ENCODE measurements around the gene PPCDC.

PPCDC gene

DNA sequence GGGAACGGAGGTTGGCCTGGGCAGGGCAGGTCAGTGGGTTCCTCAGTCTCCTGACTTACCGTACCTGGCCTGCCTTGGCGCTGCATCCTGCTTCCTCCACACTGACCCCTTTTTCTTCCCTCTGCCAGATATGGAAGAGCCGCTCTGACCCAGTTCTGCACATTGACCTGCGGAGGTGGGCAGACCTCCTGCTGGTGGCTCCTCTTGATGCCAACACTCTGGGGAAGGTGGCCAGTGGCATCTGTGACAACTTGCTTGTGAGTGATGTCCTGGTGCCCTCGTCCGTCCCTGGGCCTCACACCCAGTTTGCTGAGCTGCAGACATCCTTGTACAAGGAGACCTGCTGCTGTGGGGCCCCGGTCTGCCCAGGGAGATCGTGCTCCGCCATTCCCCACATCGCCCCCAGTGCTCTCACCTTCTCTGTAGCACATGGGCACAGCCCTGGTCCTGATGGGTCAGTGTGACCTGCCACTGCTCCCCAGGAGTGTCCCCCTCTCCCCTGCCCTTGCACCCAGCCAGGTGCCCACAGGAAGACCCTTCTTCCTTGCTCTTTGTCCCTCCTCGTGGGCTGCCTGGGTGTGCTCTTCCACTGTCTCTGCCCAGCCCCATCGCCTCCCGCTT is 21.0 kb downstream of the PPCDC start:
- DNase-seq (ENCODE audit: low read depth) = no peak

DNA sequence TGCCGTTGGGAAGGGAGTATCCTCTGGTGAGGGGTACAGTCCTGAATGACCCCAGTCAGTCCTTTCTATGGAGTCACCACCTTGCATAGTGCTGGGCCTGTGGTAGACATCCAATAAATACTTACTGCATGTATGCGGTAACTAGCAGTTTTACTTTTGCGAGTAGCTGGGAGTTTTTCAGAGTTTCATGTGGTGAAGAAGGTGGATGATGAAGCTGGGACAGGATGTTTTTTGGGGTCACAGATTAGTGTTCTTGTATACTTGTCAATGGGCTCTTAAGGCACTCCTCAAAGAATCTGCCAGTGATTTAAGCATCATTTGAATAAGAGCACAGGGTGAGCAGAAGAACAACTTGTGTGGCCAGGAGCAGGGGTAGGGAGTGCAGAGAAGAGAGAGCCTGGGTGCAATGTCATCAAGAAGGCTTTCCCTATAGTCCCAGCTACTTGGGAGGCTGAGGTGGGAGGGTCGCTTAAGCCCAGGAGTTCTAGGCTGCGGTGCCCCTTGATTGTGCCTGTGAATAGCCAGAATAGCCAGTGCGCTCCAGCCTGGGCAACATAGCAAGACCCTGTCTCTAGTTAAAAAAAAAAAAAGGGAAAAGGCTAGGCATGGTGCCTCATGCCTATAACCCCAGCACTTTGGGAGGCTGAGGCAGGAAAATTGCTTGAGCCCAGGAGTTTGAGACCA is 22.1 kb downstream of the PPCDC start:
- DNase-seq (ENCODE audit: low read depth) = no peak

DNA sequence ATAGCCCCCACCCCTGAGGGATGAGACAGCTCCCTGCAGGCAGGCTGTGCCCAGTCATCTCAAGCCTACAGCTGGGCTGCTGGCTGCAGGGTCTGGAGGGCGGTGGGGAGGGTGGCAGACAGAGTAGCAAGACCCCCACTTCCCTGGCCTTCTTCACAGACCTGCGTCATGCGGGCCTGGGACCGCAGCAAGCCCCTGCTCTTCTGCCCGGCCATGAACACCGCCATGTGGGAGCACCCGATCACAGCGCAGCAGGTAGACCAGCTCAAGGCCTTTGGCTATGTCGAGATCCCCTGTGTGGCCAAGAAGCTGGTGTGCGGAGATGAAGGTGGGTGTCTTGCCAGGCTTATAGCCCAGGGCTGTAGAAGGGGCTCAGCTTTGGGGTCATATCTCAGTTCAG is 25.0 kb downstream of the PPCDC start:
- DNase-seq (ENCODE audit: low read depth) = no peak

DNA sequence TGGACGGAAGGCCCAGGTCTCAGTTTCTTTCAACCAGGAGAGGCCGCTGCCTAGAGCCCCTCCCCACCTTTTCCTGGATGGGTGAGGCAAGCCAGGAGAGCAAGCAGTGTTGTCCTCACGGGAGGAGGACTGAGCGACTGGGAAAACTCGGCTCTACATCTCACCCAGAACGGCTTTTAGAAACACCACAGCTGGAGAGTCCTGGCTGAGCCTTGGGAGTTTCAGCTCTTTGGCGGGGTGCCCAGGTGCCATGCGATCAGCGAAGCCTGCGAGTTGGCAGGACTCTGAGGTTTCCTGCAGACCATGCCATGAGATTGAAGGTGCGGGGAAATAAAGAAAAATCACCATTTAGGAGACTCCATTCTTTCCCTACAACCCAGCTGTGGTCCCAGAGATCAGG is 26.0 kb downstream of the PPCDC start:
- no peak for DNase-seq (ENCODE audit: low read depth)

DNA sequence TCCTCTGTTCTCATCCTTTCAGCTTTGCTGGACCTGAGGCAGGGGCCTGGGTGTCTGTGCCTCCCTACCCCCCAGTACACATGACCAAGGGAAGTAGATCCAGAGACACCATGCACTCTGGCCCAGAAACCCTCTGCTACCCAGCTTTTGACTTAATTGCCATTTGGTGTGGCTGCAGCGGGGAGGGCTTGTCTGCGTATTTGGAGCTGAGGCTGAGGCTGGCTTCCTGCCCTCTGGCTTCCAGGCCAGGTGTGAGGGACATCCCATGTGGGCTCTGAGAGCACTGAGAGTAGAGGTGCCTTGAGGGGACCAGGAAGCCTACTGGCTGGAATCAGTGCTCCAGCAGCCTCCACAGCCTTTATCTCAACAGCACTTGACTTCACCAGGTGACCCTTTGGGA is 26.9 kb downstream of the PPCDC start:
- no peak for DNase-seq (ENCODE audit: low read depth)

DNA sequence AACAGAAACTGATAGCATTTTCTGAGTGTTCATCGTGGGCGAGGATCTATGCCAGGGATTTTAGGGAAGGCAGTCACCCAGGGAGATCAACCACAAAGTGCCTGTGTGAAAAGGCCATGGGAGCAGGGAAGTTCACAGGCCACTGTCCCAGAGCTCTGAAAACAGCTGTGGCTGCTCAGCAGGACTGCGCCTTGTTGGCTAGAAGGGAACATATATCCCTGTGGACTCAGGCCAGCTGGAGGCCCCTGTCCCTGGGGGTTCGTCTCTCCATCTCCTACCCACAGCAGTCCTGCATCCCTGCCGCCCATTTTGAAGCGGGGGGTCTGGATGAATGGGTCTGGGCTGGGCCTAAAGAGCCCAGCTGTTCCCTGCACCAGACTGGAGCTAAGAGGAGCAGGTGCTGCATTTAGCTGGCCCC is 27.8 kb downstream of the PPCDC start:
- DNase-seq (ENCODE audit: low read depth) = no peak

DNA sequence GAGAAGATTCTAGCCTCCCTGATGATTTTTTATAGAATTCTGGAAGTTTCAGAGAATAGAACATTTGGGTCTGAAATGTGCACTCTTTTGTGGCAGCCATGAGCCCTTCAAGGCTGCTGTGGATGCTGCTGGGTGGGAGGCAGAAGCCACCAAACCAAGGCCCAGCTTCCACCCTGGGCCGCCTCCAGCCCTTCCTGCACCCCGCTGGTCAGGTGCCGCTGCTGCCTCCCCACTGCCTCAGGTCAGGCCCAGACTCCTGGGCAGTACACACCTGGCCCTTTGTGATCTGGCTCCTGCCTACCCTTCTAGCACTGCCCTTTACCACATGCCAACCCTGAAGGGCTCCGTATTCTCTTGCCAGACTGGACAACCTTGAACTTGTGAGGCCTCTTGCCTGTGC is 28.3 kb downstream of the PPCDC start:
- no peak for DNase-seq (ENCODE audit: low read depth)

DNA sequence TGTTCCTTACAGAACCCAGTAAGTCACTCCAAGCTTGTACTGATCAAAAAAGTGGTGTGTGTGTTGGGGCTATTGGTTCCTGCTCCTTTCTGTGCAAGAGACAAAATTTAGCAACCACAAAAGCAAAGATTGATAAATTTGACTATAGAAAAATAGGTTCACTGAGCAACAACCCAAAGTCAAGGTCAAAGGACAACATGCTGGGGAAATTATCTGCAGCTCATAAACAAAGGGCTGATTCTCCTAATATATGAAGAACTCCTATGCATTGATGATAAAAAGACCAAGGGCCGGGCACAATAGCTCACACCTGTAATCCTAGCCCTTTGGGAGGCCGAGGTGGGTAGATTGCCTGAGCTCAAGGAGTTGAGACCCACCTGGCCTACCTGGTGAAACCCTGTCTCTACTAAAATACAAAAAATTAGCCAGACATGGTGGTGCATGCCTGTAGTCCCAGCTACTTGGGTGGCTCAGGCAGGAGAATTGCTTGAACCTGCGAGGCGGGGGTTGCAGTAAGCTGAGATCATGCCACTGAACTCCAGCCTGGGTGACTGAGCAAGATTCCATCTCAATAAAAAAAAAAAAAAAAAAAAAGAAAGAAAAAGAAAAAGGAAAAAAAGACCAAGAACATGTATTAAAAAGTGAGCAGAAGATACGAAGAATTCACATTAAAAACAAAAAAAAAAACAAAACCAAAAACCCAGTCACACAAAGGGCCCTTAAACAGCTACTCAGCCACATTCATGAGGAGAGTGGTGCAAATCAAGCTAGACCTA is 29.8 kb downstream of the PPCDC start:
- no peak for DNase-seq (ENCODE audit: low read depth)

DNA sequence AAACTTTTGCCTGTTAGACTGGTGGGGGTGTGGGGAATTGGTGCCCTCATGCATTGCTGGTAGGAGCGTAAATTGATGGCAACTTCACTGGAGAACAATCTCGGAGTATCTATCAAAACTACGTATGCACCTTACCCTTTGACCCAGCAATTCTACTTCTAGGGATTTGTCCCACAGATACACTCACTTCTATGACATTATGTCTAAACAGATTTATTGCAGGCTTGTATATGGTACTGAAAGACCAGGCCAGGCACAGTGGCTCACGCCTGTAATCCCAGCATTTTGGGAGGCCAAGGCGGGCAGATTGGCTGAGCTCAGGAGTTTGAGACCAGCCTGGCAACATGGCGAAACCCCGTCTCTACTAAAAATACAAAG is 30.3 kb downstream of the PPCDC start:
- no peak for DNase-seq (ENCODE audit: low read depth)

DNA sequence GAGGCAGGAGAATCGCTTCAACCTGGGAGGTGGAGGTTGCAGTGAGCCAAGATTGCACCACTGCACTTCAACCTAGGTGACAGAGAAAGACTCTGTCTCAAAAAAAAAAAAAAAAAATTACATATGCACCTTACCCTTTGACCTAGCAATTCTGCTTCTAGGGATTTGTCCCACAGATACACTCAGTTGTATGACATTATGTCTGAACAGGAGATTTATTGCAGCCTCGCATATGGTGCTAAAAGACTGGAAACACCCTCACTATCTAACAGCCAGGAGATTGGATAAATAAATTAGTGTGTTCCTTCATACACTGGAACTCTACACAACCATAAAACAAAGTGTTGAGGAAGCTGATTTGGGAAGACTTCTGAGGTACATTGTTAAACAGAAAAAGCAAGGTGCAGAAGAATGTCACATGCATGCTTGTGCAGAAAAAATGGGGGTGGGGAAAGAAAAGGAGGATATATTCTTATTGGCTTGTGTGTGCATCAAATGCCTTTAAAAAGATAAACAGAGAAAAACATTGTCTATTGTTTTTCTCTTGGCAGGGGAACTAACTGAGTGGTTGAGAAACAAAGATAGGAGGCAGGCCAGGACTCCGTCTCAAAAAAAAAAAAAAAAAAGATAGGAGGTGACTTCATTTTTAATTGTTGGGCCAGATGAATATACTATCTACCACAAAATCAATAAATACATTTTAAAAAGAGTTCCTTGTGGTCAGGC is 30.9 kb downstream of the PPCDC start:
- DNase-seq (ENCODE audit: low read depth) = no peak

DNA sequence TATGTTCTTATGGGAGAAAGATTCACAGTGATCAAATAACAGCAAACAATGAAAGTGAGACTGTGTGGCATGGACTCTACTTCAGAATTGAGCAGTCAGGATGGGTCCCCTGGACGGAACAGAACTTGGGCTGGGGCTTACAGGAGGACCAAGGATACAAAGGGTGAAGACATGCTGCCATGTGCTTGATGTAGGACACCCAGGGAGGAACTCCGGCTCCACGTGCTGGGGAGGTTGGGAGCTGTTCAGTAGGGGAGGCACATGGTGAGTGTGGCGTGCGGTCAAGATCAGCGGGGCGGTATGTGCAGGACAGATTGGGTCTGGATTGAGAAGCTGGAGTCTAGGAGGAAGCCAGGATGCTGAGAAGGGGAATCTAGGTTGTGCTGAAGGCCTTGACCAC is 32.6 kb downstream of the PPCDC start:
- DNase-seq (ENCODE audit: low read depth) = no peak

DNA sequence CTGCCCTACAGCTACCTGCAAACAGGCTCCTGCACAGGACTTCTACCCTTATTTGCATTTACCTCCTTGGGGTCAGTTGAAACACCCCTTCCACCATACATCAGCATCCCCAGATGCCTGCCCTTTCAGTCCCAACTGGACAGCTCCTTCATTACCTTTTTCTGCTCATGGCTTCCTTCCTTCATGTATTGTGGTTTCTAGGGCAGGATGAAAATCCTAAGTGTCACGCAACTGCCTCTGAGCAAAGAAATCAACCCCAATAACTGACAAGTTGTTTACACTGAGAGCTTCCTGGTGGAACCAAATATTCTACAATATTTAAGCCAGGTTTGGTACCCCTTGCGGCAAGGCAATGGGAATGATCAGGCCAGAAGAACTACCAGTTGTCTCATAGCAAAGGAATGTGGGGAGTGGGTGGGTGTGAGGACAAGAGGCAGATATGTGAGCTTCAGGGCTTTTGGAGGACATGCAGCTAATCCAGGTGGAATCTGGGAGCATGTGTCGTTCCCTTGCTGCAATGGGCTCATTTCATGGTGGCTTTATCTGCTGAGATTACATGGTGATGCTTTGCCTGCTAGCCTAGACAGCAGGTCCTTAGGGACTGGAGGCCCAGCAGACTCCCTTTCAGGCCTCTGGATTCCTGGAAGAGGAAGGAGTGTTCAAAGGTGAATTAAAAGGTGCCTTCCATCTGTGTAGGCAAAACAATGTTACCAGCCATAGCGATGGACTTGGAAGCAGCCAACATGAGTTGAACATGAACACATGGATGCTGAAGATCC is 34.9 kb downstream of the PPCDC start:
- DNase-seq (ENCODE audit: low read depth) = no peak

DNA sequence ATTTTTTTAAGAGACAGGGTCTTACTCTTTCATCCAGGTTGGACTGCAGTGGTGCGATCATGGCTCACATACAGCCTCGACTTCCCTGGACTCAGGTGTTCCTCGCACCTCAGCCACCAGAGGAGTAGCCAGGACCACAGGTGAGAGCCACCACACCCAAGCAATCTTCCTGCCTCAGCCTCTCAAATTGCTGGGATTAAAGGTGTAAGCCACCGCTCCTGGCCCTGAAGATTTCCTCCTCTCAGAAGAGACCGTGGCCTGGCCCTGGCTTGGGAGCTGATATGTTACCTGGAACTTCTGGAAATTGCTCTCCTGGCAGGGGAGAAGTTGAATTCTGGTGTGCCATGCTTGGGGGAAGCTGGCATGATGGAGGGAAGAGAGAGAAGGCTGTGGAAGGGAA is 36.2 kb downstream of the PPCDC start:
- DNase-seq (ENCODE audit: low read depth) = no peak

DNA sequence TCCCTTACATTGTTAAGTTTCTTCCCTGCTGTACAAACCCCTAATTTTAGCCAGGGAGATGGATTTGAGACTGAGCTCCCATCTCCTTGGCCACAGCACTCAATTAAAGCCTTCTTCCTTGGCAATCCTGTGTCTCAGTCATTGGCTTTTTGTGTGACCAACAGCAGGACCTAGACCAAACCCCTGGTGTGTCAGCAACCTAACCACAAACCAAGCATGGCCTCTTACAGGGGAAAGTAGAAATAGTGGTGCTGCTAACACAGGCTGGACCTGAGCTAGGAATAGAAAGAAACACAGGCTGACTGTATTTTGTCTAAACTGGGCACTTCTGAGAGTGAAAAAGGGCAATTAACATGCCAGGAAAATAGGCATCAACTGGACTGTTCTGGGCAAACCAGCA is 37.9 kb downstream of the PPCDC start:
- no peak for DNase-seq (ENCODE audit: low read depth)

DNA sequence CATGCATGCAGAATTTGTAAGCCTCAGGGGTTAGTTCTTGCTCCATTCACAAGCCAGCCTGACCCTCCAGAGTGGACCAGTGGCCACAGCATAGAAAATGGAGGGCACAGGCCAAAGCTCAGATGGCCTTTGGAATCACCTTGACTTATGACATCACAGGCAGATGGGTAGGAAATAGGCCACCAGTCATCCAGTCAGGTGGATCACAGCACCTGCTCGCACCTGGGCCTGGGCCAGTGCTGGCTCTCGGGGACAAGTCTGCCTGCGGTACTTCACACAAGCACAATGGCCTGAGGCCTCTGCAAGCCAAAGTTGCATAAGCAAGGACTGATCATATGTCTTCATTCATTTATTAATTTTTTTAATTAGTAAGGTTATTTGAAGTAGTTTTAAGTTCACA is 39.3 kb downstream of the PPCDC start:
- DNase-seq (ENCODE audit: low read depth) = no peak

DNA sequence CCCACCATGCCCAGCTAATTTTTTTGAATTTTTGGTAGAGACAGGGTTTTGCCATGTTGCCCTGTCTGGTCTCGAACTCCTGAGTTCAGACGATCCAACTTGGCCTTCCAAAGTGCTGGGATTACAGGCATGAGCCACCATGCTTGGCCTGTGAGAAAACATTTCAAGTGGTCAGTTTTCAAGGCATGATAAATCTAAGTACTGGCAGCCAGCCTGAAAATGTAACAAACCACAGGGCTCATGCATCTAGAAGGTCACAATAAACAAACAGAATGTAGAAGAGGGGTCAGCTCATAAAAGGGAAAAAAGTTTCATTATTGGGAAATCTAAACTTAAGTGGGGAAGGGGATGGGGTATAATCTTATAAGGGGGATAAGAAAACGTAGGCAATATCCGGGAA is 39.9 kb downstream of the PPCDC start:
- no peak for DNase-seq (ENCODE audit: low read depth)

DNA sequence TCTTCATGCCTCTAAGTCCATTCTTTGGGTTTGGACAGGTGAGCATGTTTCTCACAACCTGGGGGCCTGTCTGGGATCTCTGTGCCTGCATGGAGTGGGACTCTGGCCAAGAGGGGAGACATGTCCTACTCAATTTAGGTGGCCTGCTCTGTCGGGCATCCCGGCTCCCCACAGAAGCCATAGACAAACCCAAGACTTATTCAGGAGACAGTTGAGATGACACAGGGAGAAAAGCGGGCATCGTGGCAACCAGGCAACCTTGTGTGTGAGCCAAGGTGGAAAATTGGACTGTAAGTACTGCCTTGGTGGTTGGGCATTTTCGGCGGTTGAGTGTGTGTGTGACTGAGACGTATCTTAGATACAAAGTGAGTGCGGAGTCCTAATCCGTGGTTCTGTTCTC is 40.5 kb downstream of the PPCDC start:
- no peak for DNase-seq (ENCODE audit: low read depth)

DNA sequence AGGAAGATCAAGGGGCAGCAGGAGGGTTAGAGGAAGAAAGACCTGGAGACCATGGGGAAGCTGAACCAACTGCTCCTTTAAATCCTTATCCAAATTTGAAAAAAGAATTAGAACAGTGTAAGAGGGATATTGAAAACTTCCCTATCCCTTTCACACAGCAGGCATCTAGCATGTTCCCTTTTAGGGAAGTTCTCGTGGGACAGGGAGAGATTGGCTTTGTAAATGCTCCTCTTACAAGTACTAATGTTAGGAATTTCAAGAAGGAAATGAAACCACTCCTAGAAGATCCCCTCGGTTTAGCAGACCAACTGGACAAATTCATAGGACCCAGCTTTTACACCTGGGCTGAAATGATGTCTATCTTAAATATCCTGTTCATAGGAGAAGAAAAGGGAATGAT is 41.5 kb downstream of the PPCDC start:
- DNase-seq (ENCODE audit: low read depth) = no peak

DNA sequence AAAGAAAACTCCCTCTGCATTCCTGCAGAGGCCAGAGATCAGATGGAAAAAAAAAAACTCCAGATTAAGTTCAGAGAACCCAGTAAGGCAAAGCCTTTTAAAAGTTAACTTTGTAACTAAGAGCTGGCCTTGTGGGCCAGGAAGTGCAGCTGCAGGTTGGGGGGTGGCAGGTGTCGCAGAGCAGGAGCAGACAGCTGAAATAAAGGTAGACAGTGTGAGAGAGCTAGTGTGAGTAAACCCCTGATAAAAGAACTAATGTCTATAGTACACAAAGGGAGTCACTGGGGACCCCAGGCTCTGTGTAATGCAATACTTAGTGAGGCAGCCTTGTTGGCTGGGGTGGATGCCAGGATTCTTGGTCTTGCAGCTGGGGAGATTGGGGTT is 42.1 kb downstream of the PPCDC start:
- no peak for DNase-seq (ENCODE audit: low read depth)

DNA sequence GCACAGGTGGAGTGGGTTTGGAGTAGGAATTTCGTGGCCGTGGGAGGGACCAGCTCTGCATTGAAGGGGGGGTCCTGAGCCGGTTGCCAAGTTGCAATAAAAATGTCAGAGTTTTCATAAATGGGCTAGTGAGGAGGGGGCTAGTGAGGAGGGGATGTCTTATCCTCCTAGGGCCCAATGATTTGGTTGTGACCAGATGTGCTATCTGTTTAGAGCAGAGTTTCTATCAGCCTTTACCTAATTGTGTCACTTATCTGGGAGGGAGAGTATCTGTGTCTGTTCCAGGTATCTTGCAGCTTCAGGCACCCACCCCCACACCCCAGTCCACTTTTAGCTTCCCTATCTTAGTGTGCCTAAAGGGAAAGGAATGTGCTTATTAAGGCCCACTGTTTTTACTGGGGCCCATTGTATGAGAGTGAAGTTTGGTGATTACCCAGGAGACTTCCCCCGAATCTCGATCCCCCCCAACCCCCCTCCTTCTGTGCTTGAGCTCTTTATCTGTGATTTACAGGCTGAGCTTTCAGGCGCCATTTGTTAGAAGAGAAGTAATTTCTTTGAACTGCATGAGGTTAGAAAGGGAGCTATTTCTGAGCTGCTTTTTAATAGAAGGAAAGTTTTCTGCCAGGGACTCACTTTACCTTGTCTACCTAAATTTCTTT is 42.6 kb downstream of the PPCDC start:
- DNase-seq (ENCODE audit: low read depth) = no peak

DNA sequence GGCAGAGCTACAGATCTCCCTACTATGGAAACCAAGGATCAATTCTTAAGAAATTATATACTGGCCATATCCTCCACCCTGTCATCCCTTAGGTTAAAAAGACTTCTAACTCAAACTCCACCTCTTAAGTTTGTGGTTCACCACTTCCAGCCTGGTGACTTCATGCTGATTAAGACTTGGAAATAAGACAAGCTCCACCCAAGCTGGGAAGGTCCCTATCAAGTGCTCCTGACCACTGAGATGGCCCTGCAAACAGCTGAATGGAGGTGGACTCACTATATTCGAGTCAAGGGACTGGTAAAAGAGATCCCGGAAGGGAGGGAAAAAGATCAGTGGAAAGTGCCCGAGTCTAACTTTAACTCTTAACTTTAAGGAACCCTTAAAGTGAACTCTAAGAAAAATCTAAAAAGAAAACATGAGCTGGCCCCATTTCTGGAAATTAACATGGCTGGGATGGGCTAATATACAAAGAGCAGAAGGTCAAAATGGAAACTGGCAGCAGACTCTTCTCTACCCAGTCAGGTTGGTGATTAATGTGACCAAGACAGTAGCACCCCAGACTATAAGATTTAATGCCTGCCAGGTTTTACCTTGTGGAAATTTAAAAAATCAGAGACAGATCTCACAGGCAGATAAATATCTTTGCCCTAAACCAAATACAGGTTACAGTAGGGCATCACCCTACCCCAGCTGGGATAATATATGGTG is 43.9 kb downstream of the PPCDC start:
- DNase-seq (ENCODE audit: low read depth) = no peak

Measured in activated T-helper 9 cell treated with anti-CD3 and anti-CD28 coated beads, Interleukin-2, amount 50 U/mL, for 16 hours (primary cell).